Fibroblast of lung (primary cell): ENCODE measurements around the gene PML. TPM values are rescaled to one million over a fixed set of nuclear protein-coding genes. Genes with fewer than 3 reads are reported as not detected.

Source experiments
- DNase-seq, 2 donors: peaks; one replicate each; pipeline versions ENCODE4 v3.0.0 to v3.0.0-alpha.2; 2010; ENCODE audit warnings: low read depth in 2 of 2
- H2AFZ ChIP-seq: 2 replicates; pipeline ENCODE4 v1.5.1; 2012; ENCODE audit warnings: low read length, control low read depth, inconsistent platforms
- H3K27ac ChIP-seq: 2 replicates; pipeline ENCODE4 v1.5.1; 2011; ENCODE audit warnings: low read length, control low read depth; ENCODE audit not compliant: insufficient read depth
- H3K27me3 ChIP-seq: 2 replicates; pipeline ENCODE4 v1.5.1; 2011; ENCODE audit warnings: mild to moderate bottlenecking, low read length; ENCODE audit not compliant: control insufficient read depth, insufficient read depth
- H3K36me3 ChIP-seq: 2 replicates; pipeline ENCODE4 v1.5.1; 2011; ENCODE audit warnings: low read length; ENCODE audit not compliant: control insufficient read depth, insufficient read depth
- H3K4me1 ChIP-seq: 2 replicates; pipeline ENCODE4 v1.5.1; 2011; ENCODE audit warnings: low read length; ENCODE audit not compliant: control insufficient read depth, insufficient read depth; ENCODE audit errors: extremely low read depth
- H3K4me2 ChIP-seq: 2 replicates; pipeline ENCODE4 v1.5.1; 2011; ENCODE audit warnings: low read length, control low read depth; ENCODE audit not compliant: insufficient read depth; ENCODE audit errors: extremely low read depth
- H3K4me3 ChIP-seq, 4 experiments: fragments of 200-600 bp in 1 of 4; sonication (generic) in 1 of 4; replicated peaks in 1 of 4; 2 replicates each; pipeline ENCODE4 v1.5.1; 2011 to 2016; ENCODE audit warnings: low read length in 4 of 4, low read depth in 3 of 4, mild to moderate bottlenecking in 3 of 4, control low read depth in 2 of 4, inconsistent platforms in 1 of 4, mixed read lengths in 1 of 4; ENCODE audit not compliant: insufficient read depth in 1 of 4; ENCODE audit errors: control extremely low read depth in 1 of 4
- H3K79me2 ChIP-seq: 2 replicates; pipeline ENCODE4 v1.5.1; 2012; ENCODE audit warnings: mild to moderate bottlenecking, low read length, inconsistent platforms; ENCODE audit not compliant: control insufficient read depth, insufficient read depth
- H3K9ac ChIP-seq: 2 replicates; pipeline ENCODE4 v1.5.1; 2011; ENCODE audit warnings: mild to moderate bottlenecking, low read length, control low read depth; ENCODE audit not compliant: insufficient read depth
- H3K9me3 ChIP-seq: 2 replicates; pipeline ENCODE4 v1.5.1; 2012; ENCODE audit warnings: low read depth, low read length; ENCODE audit not compliant: control insufficient read depth, insufficient read depth
- H4K20me1 ChIP-seq: 2 replicates; pipeline ENCODE4 v1.5.1; 2011; ENCODE audit warnings: low read length; ENCODE audit not compliant: control insufficient read depth, insufficient read depth; ENCODE audit errors: extremely low read depth
- CTCF ChIP-seq, 2 donors: IDR thresholded peaks in 1 of 2; conservative IDR thresholded peaks in 1 of 2; 1 replicate in 1 of 2; 2 replicates in 1 of 2; pipeline ENCODE4 v1.5.1; 2011 to 2012; ENCODE audit warnings: low read length in 2 of 2, control low read depth in 1 of 2, inconsistent platforms in 1 of 2, low read depth in 1 of 2, mild to moderate bottlenecking in 1 of 2
- EZH2 ChIP-seq: IDR thresholded peaks from 2 replicates; pipeline ENCODE4 v1.5.1; 2012; ENCODE audit warnings: low read length, control low read depth, mild to moderate bottlenecking; ENCODE audit errors: missing control alignments
- polyA minus RNA-seq: library from RNA; depleted of rRNA, polyadenylated mRNA; stranded (reverse); fragments of >200 nt; gene quantifications from 2 replicates; pipeline ENCODE4 v1.2.3, GENCODE V29; 2011; ENCODE audit warnings: low replicate concordance
- polyA plus RNA-seq, 2 donors: library from polyadenylated mRNA; depleted of rRNA in 1 of 2; stranded (reverse) in 1 of 2; unstranded in 1 of 2; fragments of >200 nt; gene quantifications; 2 replicates each; pipeline ENCODE4 v1.2.1, GENCODE V29; 2011 to 2012; ENCODE audit warnings: missing spikeins in 1 of 2
- total RNA-seq: library from RNA; depleted of rRNA; stranded (reverse); fragments of >200 nt; gene quantifications from 2 replicates; pipeline ENCODE4 v1.2.1, GENCODE V29; 2014

Gene PML
- total RNA-seq (16.4 and 34.0 TPM in 2 replicates), polyA plus RNA-seq (11.1 and 15.5 TPM in 2 replicates), polyA minus RNA-seq (101 and 102 TPM in 2 replicates)
- 54.7 and 63.1 TPM in 2 replicates for polyA plus RNA-seq (2012)

GRCh38 chr15:73994413-73994883 lies at the start of gene PML:
TSS of gene PML (plus strand) at chr15:73994716. CDS start at chr15:73994813, 97 bp downstream.
- Histone ChIP-seq H3K4me2 (peak within 1 kb of the TSS; percentile 99), H3K27me3 (no peaks in the 10 kb centered on the region), H2AFZ (peak within 1 kb of the TSS; percentile 84), H3K36me3 (peaks cover 9% of the 10 kb centered on the region), H3K79me2 (peaks cover 48% of the 10 kb centered on the region), H4K20me1 (no peaks in the 10 kb centered on the region), H3K4me3 (peak within 1 kb of the TSS; percentile 58 to 97 (median 84)), H3K4me1 (peaks cover 26% of the 10 kb centered on the region), H3K9me3 (no peaks in the 10 kb centered on the region), H3K9ac (peak within 1 kb of the TSS; percentile 84), H3K27ac (peak within 1 kb of the TSS; percentile 91)
- no peak for TF ChIP-seq CTCF (conservative IDR thresholded peaks at IDR 0.05 in 1 of 2, IDR thresholded peaks at IDR 0.05 in 1 of 2; ENCODE audit: low read depth in 1 of 2, low read length in 2 of 2)
- no peak for TF ChIP-seq EZH2
- DNase-seq: peak; percentile 93 to 94

- peaks cover 19% of the 10 kb centered on the region for H3K4me1 ChIP-seq
- peaks cover 34% of the 10 kb centered on the region for H3K36me3 ChIP-seq
- H3K9me3 ChIP-seq: no peaks in the 10 kb centered on the region
- H3K79me2 ChIP-seq: peaks cover 3% of the 10 kb centered on the region
- TF ChIP-seq CTCF (conservative IDR thresholded peaks at IDR 0.05 in 1 of 2, IDR thresholded peaks at IDR 0.05 in 1 of 2; ENCODE audit: low read depth in 1 of 2, low read length in 2 of 2) (no peak), EZH2 (no peak)
- H3K9ac ChIP-seq: no peak overlapping the region
- H4K20me1 ChIP-seq: no peaks in the 10 kb centered on the region
- DNase-seq: no peak
- no peak overlapping the region for H2AFZ ChIP-seq
- H3K4me3 ChIP-seq: no peak overlapping the region
- H3K27ac ChIP-seq: no peak overlapping the region
- H3K4me2 ChIP-seq: no peak overlapping the region
- no peaks in the 10 kb centered on the region for H3K27me3 ChIP-seq
These were observed 49.4 kb upstream of the PML start for GRCh38 chr15:73945130-73945508.

- Histone ChIP-seq H3K79me2 (peaks cover 1% of the 10 kb centered on the region), H3K9ac (no peak overlapping the region), H2AFZ (no peak overlapping the region), H4K20me1 (no peaks in the 10 kb centered on the region), H3K4me2 (no peak overlapping the region), H3K4me3 (no peak overlapping the region), H3K36me3 (peaks cover 34% of the 10 kb centered on the region), H3K4me1 (peaks cover 19% of the 10 kb centered on the region), H3K27ac (no peak overlapping the region), H3K9me3 (no peaks in the 10 kb centered on the region), H3K27me3 (no peaks in the 10 kb centered on the region)
- DNase-seq: no peak
- TF ChIP-seq EZH2 (no peak), CTCF (conservative IDR thresholded peaks at IDR 0.05 in 1 of 2, IDR thresholded peaks at IDR 0.05 in 1 of 2; ENCODE audit: low read depth in 1 of 2, low read length in 2 of 2) (no peak)
These were observed 48.3 kb upstream of the PML start for GRCh38 chr15:73946046-73946721.
